DMS 273 (cell line): ENCODE results near the gene C2CD3.

Source experiments
- DNase-seq: peaks from one replicate; lab custom pipeline; 2025; ENCODE audit not compliant: unreplicated experiment; lab: John Stamatoyannopoulos, UW

Gene C2CD3

DNA sequence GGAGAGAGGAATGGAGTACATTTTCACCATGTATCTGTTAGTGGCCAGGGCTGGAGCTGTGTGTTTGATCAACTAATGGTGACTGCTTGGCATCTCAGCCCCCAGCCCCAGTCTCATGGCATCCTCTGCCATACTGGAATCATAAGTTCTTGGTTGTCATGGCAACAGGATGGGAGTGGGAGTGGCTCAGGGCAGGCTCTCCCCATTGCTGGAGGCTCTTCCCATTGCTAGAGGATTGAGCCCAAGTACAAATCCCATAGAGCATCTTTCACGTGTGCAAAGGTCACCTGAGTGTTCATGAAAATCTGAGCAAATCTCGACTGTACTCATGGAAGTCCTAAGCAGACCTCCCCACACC is 205.1 kb downstream of the C2CD3 start:
- DNase-seq: peak; percentile 38

DNA sequence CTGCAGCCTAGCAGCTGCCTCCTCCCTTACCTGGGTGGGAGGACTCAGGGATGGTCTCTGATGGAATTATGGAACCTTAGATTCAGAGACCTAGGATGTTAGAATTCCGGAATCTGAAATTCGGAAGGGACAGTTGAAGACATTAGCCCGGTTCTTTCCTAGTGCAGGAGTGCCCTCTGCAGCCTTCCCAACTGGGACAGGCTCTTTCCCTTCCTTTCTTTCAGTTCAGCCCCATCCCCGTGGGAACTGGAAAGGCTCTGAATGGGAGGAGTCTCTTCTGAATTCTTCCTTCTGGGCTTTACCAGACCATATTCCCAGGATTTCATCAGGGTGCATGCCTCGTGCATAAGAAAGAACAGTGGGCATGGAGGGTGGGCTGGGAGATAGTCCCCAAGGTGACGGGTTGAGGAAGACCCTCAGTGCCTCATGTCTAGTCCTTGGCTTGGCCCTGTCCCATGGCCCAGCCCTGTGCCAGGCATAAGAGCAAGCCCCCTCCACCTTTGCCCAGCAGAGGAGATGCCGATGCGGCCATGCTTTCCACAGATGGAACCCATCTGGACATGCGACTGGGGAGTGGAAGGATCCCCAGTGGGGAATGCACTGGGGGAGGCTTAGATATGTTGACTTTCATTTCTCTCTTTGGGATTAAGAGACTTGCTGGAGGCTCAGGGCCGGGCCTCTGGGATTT is 205.6 kb downstream of the C2CD3 start:
- DNase-seq: peak; percentile 68

DNA sequence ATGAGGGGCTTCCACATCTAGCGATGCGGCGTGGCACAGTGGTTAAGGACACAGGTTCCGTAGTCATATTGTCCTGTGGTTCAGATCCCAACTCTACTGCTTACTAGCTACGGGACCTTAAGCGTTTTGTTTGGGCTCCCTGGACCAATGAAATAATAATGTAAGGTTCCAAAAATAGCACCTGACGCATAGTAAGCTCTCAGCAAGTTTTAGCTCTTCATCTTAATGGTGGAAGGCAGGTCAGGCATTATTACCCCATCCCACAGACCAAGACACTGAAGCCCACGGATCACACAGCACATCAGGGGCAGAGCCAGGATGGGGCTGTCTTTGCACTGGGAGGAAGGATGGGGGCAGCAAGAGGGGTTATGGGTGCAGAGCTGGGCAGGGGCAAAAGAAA is 206.9 kb downstream of the C2CD3 start:
- DNase-seq: no peak
